ENCODE data around the gene B3GALT6. TPM values are rescaled to one million over a fixed set of nuclear protein-coding genes. Genes with fewer than 3 reads are reported as not detected.
A peak's percentile ranks its signal among the peaks of the same experiment; 100 is the strongest.

B3GALT6 gene
- total RNA-seq, 2 experiments from 2014 or later, result 13.3 to 14.4 TPM

DNA sequence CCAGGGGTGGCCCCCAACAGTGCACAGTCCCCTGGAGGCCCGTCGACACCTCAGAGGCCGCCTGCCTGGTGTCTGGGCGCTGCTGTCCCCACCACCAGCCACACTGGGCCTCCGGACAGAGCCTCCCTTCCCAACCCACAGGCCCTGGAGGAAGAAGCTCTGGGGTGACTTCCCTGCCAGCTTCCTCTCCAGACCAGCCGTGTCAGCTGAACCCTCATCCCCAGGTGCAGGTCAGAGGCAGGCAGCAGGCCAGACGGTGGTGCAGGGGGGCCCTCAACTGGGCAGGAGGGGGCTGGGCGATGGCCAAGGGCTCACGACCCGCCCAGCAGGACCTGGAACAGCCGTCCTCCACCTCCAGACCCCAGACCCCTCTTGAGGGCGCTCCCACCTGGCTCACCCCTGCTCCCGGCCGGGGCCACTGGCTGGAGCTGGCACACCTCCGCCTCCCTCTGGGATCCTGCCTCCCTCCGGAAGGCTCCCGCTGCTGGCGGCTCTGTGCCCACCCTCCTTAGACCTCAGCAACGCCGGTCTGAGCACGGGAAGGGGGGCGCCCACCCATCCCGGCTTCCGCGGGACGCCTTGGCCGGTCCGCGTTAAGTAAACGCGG, 26.2 kb upstream of the B3GALT6 start:
- Mint-ChIP-seq H3K27ac (peak overlapping the region; percentile 78), H3K4me1 (peaks cover 36% of the 10 kb centered on the region), H3K36me3 (ENCODE audit: low read depth) (peaks cover 15% of the 10 kb centered on the region), H3K27me3 (no peaks in the 10 kb centered on the region), H3K4me3 (peak overlapping the region; percentile 78), H3K9me3 (no peaks in the 10 kb centered on the region)
- POLR2A ChIA-PET, result interaction anchor here (1.0 to 4.5 kb wide), 5 partner anchors 11 to 84 kb away, joined by 3 to 65 read pairs (median 4); no protein-coding TSS in a partner anchor
- DNase-seq, result no peak
- CTCF ChIA-PET, result interaction anchor here (2.8 kb wide), 1 partner anchor 84 kb away, joined by 10 read pairs; no protein-coding TSS in a partner anchor

DNA sequence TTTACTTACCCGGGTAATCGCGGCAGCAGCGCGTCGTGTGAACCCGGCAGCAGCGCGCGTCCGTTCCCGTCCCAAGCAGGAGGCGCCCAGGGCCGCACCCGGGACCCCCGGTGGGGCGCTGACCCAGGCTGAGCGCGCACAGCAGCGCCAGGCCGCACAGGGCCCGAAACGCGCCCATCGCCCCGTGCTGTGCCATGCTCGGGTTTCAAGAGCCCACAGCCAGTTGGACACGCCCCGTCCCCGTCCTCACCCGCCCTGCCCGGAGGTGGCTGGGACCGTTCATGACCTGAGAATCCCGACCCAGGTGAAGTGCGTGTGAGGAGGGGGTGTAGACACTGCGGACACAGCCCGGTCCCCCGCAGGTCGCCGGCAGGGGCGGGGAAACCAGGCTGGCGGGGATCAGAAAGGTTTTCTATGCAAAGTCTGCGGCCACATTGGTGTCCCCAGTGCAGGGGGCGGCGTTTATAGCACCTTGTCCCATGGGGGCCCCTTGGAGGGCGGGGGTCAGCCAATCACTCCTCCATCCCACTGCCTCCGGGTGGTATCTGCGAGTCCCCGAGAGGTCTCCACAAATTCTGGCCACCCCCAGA, 25.6 kb upstream of the B3GALT6 start, which contains the start of gene TNFRSF18:
TSS of gene TNFRSF18 (minus strand) at position 217 of the 590 bp plus-strand sequence. CDS start at position 196, 21 bp downstream.
- H3K4me1 Mint-ChIP-seq, result peaks cover 39% of the 10 kb centered on the region
- DNase-seq, result peak; percentile 62
- no peaks in the 10 kb centered on the region for H3K27me3 Mint-ChIP-seq
- no peaks in the 10 kb centered on the region for H3K9me3 Mint-ChIP-seq
- H3K36me3 Mint-ChIP-seq (ENCODE audit: low read depth), result peaks cover 18% of the 10 kb centered on the region
- POLR2A ChIA-PET, result interaction anchor here (0.9 to 4.5 kb wide), 6 partner anchors 11 to 168 kb away, joined by 3 to 65 read pairs (median 4); no protein-coding TSS in a partner anchor
- CTCF ChIA-PET, result interaction anchor here (2.8 kb wide), 1 partner anchor 84 kb away, joined by 10 read pairs; no protein-coding TSS in a partner anchor
- H3K4me3 Mint-ChIP-seq, result peak within 1 kb of the TSS; percentile 78
- H3K27ac Mint-ChIP-seq, result peak within 1 kb of the TSS; percentile 99

DNA sequence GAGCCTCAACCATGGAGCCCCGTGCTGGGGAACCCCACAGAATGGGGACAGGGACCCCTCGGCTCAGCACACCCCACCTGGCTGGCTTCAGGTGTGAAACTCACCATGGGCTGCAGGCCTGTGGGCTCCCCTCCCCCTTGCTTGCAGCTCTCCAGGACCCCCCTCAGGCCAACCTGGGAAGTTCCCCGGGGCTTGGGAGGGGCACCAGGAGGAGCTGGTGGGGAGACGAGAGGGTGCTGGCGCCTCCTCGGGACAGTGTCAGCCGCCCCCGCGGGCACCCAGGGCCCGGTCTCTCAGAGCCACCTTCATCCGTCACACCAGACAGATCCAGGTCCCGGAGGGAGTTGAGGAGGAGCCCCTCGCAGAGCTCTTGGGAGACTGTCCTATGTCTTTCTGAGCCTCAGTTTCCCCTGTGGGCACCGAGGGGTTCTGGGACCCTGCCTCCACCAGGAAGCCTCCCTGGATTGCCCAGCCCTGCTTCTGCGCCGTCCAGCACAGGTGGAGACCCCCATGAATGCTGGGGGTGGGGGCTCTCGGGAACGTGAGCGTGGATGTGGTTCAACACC, 25.0 kb upstream of the B3GALT6 start:
- H3K9me3 Mint-ChIP-seq, result no peaks in the 10 kb centered on the region
- CTCF ChIA-PET, result interaction anchor here (2.8 kb wide), 1 partner anchor 85 kb away, joined by 10 read pairs; no protein-coding TSS in a partner anchor
- POLR2A ChIA-PET, result interaction anchor here (0.9 to 4.5 kb wide), 5 partner anchors 10 to 188 kb away, joined by 3 to 65 read pairs (median 7); partner anchors contain the start of genes AGRN and SDF4
- peaks cover 20% of the 10 kb centered on the region for H3K36me3 Mint-ChIP-seq (ENCODE audit: low read depth)
- H3K27me3 Mint-ChIP-seq, result no peaks in the 10 kb centered on the region
- peaks cover 40% of the 10 kb centered on the region for H3K4me1 Mint-ChIP-seq
- H3K27ac Mint-ChIP-seq, result peak overlapping the region; percentile 78
- H3K4me3 Mint-ChIP-seq, result peak overlapping the region; percentile 78
- no peak for DNase-seq

DNA sequence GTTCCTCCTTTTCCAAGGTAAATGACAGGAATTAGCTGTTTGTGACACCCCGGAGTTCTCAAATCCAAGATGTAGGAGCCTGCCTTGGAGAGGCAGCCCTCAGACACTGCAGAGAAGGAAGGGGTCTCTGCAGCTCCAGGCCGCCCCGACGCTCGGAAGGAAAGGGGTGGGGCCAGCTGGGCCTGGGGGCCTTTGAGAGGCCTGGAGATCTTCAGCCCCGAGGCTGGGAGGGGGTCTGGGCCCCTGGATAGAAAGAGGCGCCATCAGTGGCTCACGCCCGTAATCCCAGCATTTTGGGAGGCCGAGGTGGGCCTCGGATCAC, 24.5 kb upstream of the B3GALT6 start:
- Mint-ChIP-seq H3K36me3 (ENCODE audit: low read depth) (peaks cover 22% of the 10 kb centered on the region), H3K9me3 (no peaks in the 10 kb centered on the region), H3K27me3 (no peaks in the 10 kb centered on the region), H3K27ac (peak overlapping the region; percentile 99), H3K4me1 (peaks cover 43% of the 10 kb centered on the region), H3K4me3 (peak overlapping the region; percentile 82)
- ChIA-PET CTCF (interaction anchor here (1.1 to 2.8 kb wide), 3 partner anchors 23 to 85 kb away, joined by 3 to 10 read pairs (median 4); no protein-coding TSS in a partner anchor), POLR2A (interaction anchor here (0.9 to 4.5 kb wide), 5 partner anchors 10 to 188 kb away, joined by 3 to 65 read pairs (median 7); partner anchors contain the start of genes AGRN and SDF4)
- DNase-seq, result no peak

DNA sequence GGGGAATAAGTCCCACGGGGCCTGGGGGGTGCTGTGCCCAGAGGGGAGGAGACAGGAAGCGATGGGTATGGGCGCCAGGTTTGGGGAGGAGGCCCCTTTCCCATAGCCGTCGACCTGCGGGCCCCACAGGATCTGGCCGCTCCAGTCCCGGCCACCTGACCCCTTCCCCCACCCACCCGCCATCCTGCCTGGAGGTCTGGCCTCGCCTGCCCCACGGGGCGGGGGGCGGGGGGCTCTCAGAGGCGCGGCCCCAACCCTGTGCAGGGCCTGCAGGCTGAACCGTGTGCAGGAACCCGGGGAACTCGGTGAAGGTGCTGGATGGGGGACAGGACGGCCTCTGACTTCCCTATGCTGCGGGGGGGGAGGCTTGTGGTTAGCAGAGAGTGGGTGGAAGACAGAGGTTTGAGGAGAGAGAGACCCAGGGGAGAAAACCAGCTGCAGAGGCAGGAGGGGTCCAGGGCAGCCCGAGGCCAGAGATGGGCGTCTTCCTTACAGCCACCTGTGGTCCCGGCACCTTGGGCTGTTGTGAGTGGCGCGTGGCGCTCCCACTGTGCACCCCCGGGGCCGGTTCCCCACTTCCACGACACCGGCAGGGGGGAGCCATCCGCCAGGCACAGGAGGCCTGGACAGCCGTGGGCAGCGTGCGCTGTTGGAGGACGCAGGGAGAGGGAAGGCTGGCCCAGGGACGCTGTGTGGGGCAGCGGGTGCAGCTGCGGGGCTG, 23.2 kb upstream of the B3GALT6 start:
- CTCF ChIA-PET, result interaction anchor here (1.1 to 1.4 kb wide), 2 partner anchors 22 to 51 kb away, joined by 3 to 4 read pairs; no protein-coding TSS in a partner anchor
- no peaks in the 10 kb centered on the region for H3K27me3 Mint-ChIP-seq

DNA sequence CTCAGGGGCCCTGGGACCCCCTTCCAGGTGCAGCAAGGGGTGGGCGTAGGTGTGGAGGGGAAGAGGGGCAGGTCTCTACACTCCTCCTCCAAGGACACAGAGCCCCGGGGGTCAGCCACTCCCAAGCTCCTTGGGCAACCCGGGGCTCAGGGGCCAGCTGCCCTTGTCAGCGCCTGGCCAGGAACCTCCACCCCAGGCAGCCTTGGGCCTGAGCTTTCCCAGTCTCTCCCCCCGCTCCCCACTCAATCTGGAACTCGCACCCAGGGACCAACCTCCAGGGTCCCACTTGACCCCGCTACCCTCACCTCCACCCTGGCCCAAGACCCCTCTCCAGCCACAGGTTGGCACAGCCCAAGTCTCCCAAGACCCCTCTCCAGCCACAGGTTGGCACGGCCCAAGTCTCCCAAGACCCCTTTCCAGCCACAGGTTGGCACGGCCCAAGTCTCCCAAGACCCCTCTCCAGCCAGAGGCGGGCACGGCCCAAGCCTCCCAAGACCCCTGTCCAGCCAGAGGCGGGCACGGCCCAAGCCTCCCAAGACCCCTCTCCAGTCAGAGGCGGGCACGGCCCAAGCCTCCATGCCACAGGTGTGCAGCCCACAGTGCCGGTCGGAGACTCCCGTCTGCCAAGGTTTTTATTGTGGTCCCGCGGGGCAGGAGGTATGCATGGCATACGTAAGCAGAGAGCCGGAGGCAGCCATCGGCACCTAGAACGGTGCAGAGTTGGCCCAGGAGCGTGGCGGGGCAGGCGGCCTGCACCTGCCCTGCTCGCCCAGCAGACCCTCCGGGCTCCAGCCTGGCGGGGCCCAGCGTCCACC, 21.1 kb upstream of the B3GALT6 start:
- Mint-ChIP-seq H3K36me3 (ENCODE audit: low read depth) (peaks cover 30% of the 10 kb centered on the region), H3K4me1 (peaks cover 59% of the 10 kb centered on the region), H3K27ac (peak overlapping the region; percentile 65), H3K27me3 (no peaks in the 10 kb centered on the region), H3K4me3 (peak overlapping the region; percentile 52), H3K9me3 (no peaks in the 10 kb centered on the region)
- no peak for DNase-seq
- CTCF ChIA-PET, result no interaction called here
- POLR2A ChIA-PET, result interaction anchor here (2.1 kb wide), 1 partner anchor 21 kb away, joined by 9 read pairs; the partner anchor contains the start of genes B3GALT6 and SDF4

More for the DNA sequence above, 23.2 kb upstream of the B3GALT6 start:
- POLR2A ChIA-PET, result interaction anchor here (1.4 to 4.5 kb wide), 5 partner anchors 8 to 190 kb away, joined by 5 to 65 read pairs (median 9); partner anchors contain the start of genes AGRN, B3GALT6 and SDF4
- Mint-ChIP-seq H3K27ac (peak overlapping the region; percentile 99), H3K36me3 (ENCODE audit: low read depth) (peaks cover 22% of the 10 kb centered on the region), H3K9me3 (no peaks in the 10 kb centered on the region), H3K4me3 (peak overlapping the region; percentile 82), H3K4me1 (peaks cover 45% of the 10 kb centered on the region)
- peak; percentile 58 for DNase-seq

DNA sequence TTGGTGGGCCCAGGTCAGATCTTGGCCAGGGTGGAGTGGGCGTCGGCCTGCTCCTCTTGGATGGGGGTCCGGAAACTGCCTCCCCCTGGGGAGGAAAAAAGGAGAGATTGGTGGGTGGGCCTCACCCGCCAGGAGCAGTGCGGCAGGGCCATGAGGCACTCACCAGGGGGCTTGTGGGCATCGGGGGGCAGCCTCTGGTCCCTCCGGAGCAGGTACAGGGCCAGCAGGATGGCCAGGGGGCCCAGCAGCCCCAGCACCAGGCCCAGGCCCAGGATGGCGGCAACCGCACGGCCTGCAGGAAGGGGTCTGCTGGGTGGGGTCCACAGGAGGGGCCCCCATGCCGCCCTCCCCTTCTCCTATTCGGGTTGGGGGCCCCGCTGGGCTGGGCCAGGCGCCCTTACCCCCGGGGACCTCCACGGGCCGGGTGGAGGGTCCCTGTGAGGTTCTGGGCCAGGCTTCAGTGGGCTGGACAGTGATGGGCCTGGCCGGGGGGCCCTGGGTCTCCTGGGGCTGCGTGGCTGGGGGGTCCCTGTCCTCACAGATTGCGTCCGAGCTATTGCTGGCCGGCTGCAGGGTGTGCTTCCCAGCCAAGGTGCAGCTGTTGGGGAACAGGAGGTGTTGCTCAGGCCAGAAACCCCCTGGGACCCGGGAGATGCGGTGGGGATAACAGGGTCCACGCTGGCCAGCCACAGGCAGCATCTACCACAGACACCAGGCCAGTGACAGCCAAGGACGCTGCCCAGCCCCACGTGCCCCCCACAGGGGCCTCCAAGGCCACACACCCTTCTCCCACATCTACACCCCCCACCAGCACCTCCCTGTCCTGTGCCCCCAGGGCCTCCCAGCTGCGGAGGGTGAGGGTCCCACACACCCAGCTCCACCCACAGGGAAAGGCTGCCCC, 20.2 kb upstream of the B3GALT6 start:
- peaks cover 36% of the 10 kb centered on the region for H3K36me3 Mint-ChIP-seq (ENCODE audit: low read depth)
- H3K27ac Mint-ChIP-seq, result peak overlapping the region; percentile 61

DNA sequence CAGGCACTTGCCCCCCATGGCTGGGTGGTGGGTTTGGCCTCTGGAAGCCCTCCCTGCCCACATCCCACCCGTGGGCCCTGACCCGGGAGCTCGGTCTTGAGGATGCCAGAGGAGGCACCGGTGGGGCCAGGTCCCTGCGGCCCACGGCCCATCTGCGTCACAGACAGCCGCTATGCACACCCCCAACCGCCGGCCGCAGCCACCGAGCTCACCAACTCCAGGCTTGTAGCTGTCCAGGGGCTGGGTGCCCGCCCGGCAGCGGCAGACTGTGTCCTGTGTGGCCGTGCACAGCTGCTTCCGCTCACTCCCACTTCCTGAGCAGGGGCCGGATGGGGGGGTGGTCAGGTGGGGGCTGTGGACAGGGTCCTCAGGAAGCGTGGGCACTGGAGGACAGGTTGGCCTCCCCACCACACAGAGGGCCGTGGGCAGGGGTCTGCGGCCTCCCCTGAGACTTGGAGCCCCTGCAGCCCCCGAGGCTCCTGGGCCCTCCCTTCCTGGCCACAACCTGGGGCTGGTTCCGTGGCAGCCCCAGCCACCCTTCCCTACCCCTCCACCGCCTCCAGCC, 19.2 kb upstream of the B3GALT6 start:
- H3K4me1 Mint-ChIP-seq, result peaks cover 67% of the 10 kb centered on the region
- H3K9me3 Mint-ChIP-seq, result peaks cover 2% of the 10 kb centered on the region
- ChIA-PET CTCF (no interaction called here), POLR2A (interaction anchor here (0.9 to 2.5 kb wide), 8 partner anchors 10 to 83 kb away, joined by 3 to 14 read pairs (median 4); partner anchors contain the start of genes B3GALT6, SDF4 and UBE2J2)
- H3K27ac Mint-ChIP-seq, result peak overlapping the region; percentile 72
- DNase-seq, result peak; percentile 80
- peaks cover 45% of the 10 kb centered on the region for H3K36me3 Mint-ChIP-seq (ENCODE audit: low read depth)
- peak overlapping the region; percentile 71 for H3K4me3 Mint-ChIP-seq
- H3K27me3 Mint-ChIP-seq, result no peaks in the 10 kb centered on the region

More for the DNA sequence above, 20.2 kb upstream of the B3GALT6 start:
- no peak for DNase-seq
- H3K27me3 Mint-ChIP-seq, result no peaks in the 10 kb centered on the region
- peak overlapping the region; percentile 66 for H3K4me3 Mint-ChIP-seq
- ChIA-PET POLR2A (interaction anchor here (1.1 to 2.5 kb wide), 4 partner anchors 11 to 82 kb away, joined by 3 to 14 read pairs (median 6); partner anchors contain the start of genes B3GALT6 and SDF4), CTCF (no interaction called here)
- H3K4me1 Mint-ChIP-seq, result peaks cover 64% of the 10 kb centered on the region
- no peaks in the 10 kb centered on the region for H3K9me3 Mint-ChIP-seq

DNA sequence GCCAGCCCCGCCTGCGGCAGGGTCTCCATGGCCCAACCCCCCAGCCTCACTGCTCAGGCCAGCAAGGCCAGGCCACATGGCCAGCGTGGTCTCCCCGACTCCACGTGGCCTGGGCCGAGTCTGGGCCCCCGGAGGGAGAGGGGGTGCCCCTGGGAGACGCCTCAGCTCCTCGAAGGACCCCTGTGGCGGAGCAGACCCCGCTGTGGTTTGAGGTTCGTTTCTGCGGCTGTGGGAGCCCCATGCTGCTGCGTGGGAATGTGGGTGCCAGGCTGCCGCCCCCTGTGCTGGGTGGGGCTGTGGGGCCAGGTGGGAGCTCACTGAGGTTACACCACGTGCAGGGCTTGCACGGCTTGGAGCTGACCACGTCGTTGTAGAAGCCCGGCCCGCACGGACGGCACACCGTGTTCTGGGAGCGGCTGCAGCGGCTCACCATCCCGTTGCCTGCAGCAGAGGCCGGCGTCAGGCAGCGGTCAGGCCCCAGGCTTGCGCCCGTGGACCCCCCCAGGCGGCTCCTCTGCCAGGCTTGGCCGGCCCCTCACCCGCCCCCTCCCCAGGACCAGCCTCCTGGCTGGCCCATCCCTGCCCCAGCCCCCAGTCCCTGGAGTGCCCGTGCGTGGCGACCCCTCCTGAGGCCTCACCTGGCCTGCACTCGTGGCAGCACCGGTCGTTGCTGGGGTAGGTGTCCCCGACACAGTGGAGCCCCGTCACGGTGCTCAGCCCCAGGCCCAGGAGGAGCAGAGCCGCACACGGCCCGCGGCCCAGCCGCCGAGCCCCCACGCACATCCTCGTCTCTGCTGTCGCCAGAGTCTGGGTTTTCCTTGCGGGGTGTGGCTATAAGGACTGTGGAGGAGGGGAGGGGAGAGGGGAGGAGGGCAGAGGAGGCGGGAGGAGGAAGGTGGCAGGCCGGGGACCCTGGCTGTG, 18.4 kb upstream of the B3GALT6 start, which contains the start of gene TNFRSF4:
TSS of gene TNFRSF4 (minus strand) at position 809 of the 921 bp plus-strand sequence. CDS start at position 783, 26 bp downstream.
- Mint-ChIP-seq H3K9me3 (peaks cover 2% of the 10 kb centered on the region), H3K27ac (peak within 1 kb of the TSS; percentile 99), H3K4me3 (peak within 1 kb of the TSS; percentile 71), H3K4me1 (peaks cover 67% of the 10 kb centered on the region), H3K36me3 (ENCODE audit: low read depth) (peaks cover 51% of the 10 kb centered on the region), H3K27me3 (no peaks in the 10 kb centered on the region)
- ChIA-PET CTCF (no interaction called here), POLR2A (interaction anchor here (0.9 to 2.5 kb wide), 7 partner anchors 9 to 84 kb away, joined by 3 to 14 read pairs (median 3); partner anchors contain the start of genes B3GALT6, SDF4 and UBE2J2)
- peak; percentile 49 for DNase-seq

Data from activated CD4-positive, alpha-beta memory T cell treated with anti-CD3 and anti-CD28 coated beads, Interleukin-2, amount 10 ng/mL, durations not matched to agents 7 days and 5 days (primary cell).